GM12872 (cell line): Measurements from ENCODE around the gene C11orf21.

ENCODE experiments used
- CTCF ChIP-seq: IDR thresholded peaks from 3 replicates; pipeline ENCODE4 v1.5.1; 2011; ENCODE audit warnings: low read depth, mild to moderate bottlenecking, low read length, moderate library complexity; ENCODE audit not compliant: insufficient read depth

Gene C11orf21

GRCh38 chr11:2247496-2247895, 54.2 kb downstream of the C11orf21 start:
- no peak for TF ChIP-seq CTCF
